H1 (cell line): ENCODE data around the gene THUMPD3. TPM values are rescaled to one million over a fixed set of nuclear protein-coding genes. Genes with fewer than 3 reads are reported as not detected.

Source experiments
- CTCF ChIA-PET: fragments of 300-600 bp; sonication (Branson Sonifier 250); formaldehyde crosslinking; loops from one replicate; lab custom pipeline; 2021; ENCODE audit not compliant: partially characterized antibody; lab: Charles Lee
- POLR2A ChIA-PET: fragments of 300-600 bp; sonication (Branson Sonifier 250); formaldehyde crosslinking; loops from one replicate; lab custom pipeline; 2021; ENCODE audit warnings: inconsistent platforms; ENCODE audit not compliant: partially characterized antibody; lab: Charles Lee
- DNase-seq, 2 experiments: peaks; one replicate each; pipeline versions ENCODE4 v3.0.0 to v3.0.0-alpha.2; 2010 to 2022; ENCODE audit warnings: low spot score in 2 of 2, low read depth in 1 of 2, mixed read lengths in 1 of 2
- FAIRE-seq: peaks from 2 replicates; lab custom pipeline; 2011; peaks lifted over from hg19 to GRCh38; lab: Jason Lieb, UNC
- H2AFZ ChIP-seq: 2 replicates; pipeline ENCODE4 v1.8.1; 2012; ENCODE audit warnings: low read length, inconsistent platforms
- H2AK5ac ChIP-seq: 2 replicates; pipeline ENCODE4 v1.6.1; 2013; ENCODE audit warnings: low read depth, low read length
- H2BK120ac ChIP-seq: replicated peaks from 2 replicates; pipeline ENCODE3; 2013; ENCODE audit warnings: low read depth, low read length, inconsistent platforms
- H2BK12ac ChIP-seq: 2 replicates; pipeline ENCODE4 v1.6.1; 2013; ENCODE audit warnings: low read depth, low read length
- H2BK15ac ChIP-seq: 2 replicates; pipeline ENCODE4 v1.6.1; 2013; ENCODE audit warnings: low read length
- H2BK20ac ChIP-seq: 2 replicates; pipeline ENCODE4 v1.6.1; 2013; ENCODE audit warnings: low read length
- H2BK5ac ChIP-seq: 2 replicates; pipeline ENCODE4 v1.6.1; 2013; ENCODE audit warnings: low read depth, low read length
- H3K14ac ChIP-seq: 2 replicates; pipeline ENCODE4 v1.6.1; 2013; ENCODE audit warnings: inconsistent platforms; ENCODE audit not compliant: insufficient read length
- H3K18ac ChIP-seq: 2 replicates; pipeline ENCODE4 v1.6.1; 2013; ENCODE audit warnings: low read length; ENCODE audit errors: extremely low read depth
- H3K23ac ChIP-seq: 2 replicates; pipeline ENCODE4 v1.6.1; 2013; ENCODE audit warnings: inconsistent platforms; ENCODE audit not compliant: insufficient read length
- H3K23me2 ChIP-seq: 2 replicates; pipeline ENCODE4 v1.6.1; 2013; ENCODE audit warnings: low read depth, low read length
- H3K27ac ChIP-seq: 2 replicates; pipeline ENCODE4 v1.6.1; 2011; ENCODE audit warnings: low read depth, low read length, inconsistent platforms
- H3K27me3 ChIP-seq, 4 experiments: replicated peaks in 1 of 4; 1 replicate in 1 of 4; 2 replicates in 3 of 4; pipeline versions ENCODE4 v1.6.1 to v1.8.1; 2011 to 2013; ENCODE audit warnings: low read length in 3 of 4, mild to moderate bottlenecking in 3 of 4, inconsistent platforms in 2 of 4, mixed read lengths in 2 of 4, moderate library complexity in 1 of 4; ENCODE audit not compliant: control insufficient read depth in 3 of 4, insufficient read depth in 3 of 4; ENCODE audit errors: extremely low read depth in 1 of 4
- H3K36me3 ChIP-seq, 4 experiments: 2 replicates each; pipeline versions ENCODE4 v1.6.1 to v1.8.1; 2011 to 2013; ENCODE audit warnings: mild to moderate bottlenecking in 4 of 4, low read length in 3 of 4, moderate library complexity in 2 of 4, control low read depth in 1 of 4, inconsistent platforms in 1 of 4; ENCODE audit not compliant: insufficient read depth in 4 of 4, control insufficient read depth in 2 of 4
- H3K4ac ChIP-seq: replicated peaks from 2 replicates; pipeline ENCODE3; 2013; ENCODE audit warnings: low read length, low read depth, mixed read lengths, inconsistent platforms; ENCODE audit not compliant: insufficient read length
- H3K4me1 ChIP-seq, 4 experiments: replicated peaks in 1 of 4; 1 replicate in 1 of 4; 2 replicates in 3 of 4; pipeline versions ENCODE4 v1.6.1 to v1.8.1; 2011 to 2013; ENCODE audit warnings: low read length in 3 of 4, inconsistent platforms in 2 of 4, mixed read lengths in 1 of 4; ENCODE audit not compliant: insufficient read depth in 4 of 4, control insufficient read depth in 3 of 4
- H3K4me2 ChIP-seq, 2 experiments: 2 replicates each; pipeline versions ENCODE4 v1.6.1 to v1.8.1; 2011 to 2013; ENCODE audit warnings: low read depth in 2 of 2, low read length in 2 of 2, control low read depth in 1 of 2, inconsistent platforms in 1 of 2, mild to moderate bottlenecking in 1 of 2; ENCODE audit not compliant: insufficient read depth in 1 of 2
- H3K4me3 ChIP-seq, 4 experiments: fragments of 200-600, 300-600 bp in 1 of 4; sonication (generic), shearing (Covaris generic), sonication (Bioruptor Twin) in 1 of 4; 2 replicates each; pipeline versions ENCODE4 v1.5.1 to v1.8.1; 2011 to 2016; ENCODE audit warnings: low read length in 4 of 4, low read depth in 3 of 4, control low read depth in 2 of 4, inconsistent platforms in 2 of 4, mild to moderate bottlenecking in 2 of 4, mixed read lengths in 1 of 4, moderate library complexity in 1 of 4; ENCODE audit not compliant: insufficient read depth in 2 of 4; ENCODE audit errors: extremely low read depth in 1 of 4
- H3K56ac ChIP-seq: replicated peaks from 2 replicates; pipeline ENCODE3; 2013; ENCODE audit warnings: low read depth, mild to moderate bottlenecking, mixed read lengths, low read length, inconsistent platforms; ENCODE audit not compliant: insufficient read length
- H3K79me1 ChIP-seq: 2 replicates; pipeline ENCODE4 v1.6.1; 2013; ENCODE audit warnings: low read depth, low read length, control low read depth
- H3K79me2 ChIP-seq, 2 experiments: 2 replicates each; pipeline versions ENCODE4 v1.6.1 to v1.8.1; 2012 to 2013; ENCODE audit warnings: low read length in 2 of 2, mild to moderate bottlenecking in 2 of 2, inconsistent platforms in 1 of 2; ENCODE audit not compliant: insufficient read depth in 2 of 2, control insufficient read depth in 1 of 2
- H3K9ac ChIP-seq, 4 experiments: replicated peaks in 1 of 4; 1 replicate in 1 of 4; 2 replicates in 3 of 4; pipeline versions ENCODE4 v1.6.1 to v1.8.1; 2011 to 2013; ENCODE audit warnings: low read depth in 3 of 4, low read length in 3 of 4, control low read depth in 2 of 4, mild to moderate bottlenecking in 2 of 4, moderate library complexity in 2 of 4, inconsistent platforms in 1 of 4; ENCODE audit errors: extremely low read depth in 1 of 4
- H3K9me3 ChIP-seq, 2 experiments: 2 replicates each; pipeline versions ENCODE4 v1.6.1 to v1.8.1; 2012 to 2013; ENCODE audit warnings: mild to moderate bottlenecking in 2 of 2, moderate library complexity in 2 of 2, control low read depth in 1 of 2, inconsistent platforms in 1 of 2, low read depth in 1 of 2, low read length in 1 of 2, mixed read lengths in 1 of 2; ENCODE audit not compliant: insufficient read depth in 2 of 2
- H4K20me1 ChIP-seq, 2 experiments: replicated peaks in 1 of 2; 2 replicates each; pipeline versions ENCODE3 to v1.8.1; 2011 to 2013; ENCODE audit warnings: inconsistent platforms in 2 of 2, low read length in 2 of 2, mild to moderate bottlenecking in 1 of 2; ENCODE audit not compliant: insufficient read depth in 2 of 2, control insufficient read depth in 1 of 2
- H4K5ac ChIP-seq: 2 replicates; pipeline ENCODE4 v1.6.1; 2013; ENCODE audit warnings: low read length, low read depth, mixed read lengths, inconsistent platforms; ENCODE audit not compliant: insufficient read length
- H4K8ac ChIP-seq: 2 replicates; pipeline ENCODE4 v1.8.0; 2013; ENCODE audit warnings: mild to moderate bottlenecking, moderate library complexity, low read length, inconsistent platforms; ENCODE audit not compliant: insufficient read depth; ENCODE audit errors: extremely low read depth
- H4K91ac ChIP-seq: replicated peaks from 2 replicates; pipeline ENCODE3; 2013; ENCODE audit warnings: low read length, mixed read lengths, inconsistent platforms; ENCODE audit not compliant: insufficient read length
- ATF2 ChIP-seq: IDR thresholded peaks from 2 replicates; pipeline ENCODE4 v1.6.1; 2012; ENCODE audit warnings: low read length, inconsistent platforms
- MAX ChIP-seq: IDR thresholded peaks from 2 replicates; pipeline ENCODE4 v1.6.1; 2012; ENCODE audit warnings: inconsistent platforms
- TAF7 ChIP-seq: optimal IDR thresholded peaks from 2 replicates; pipeline ENCODE3; 2011; ENCODE audit warnings: low read depth, mild to moderate bottlenecking, inconsistent platforms, low read length, moderate library complexity, borderline replicate concordance
- WGBS, 2 experiments: shearing (Covaris generic) in 1 of 2; methylation state at CpG; one replicate each; pipeline versions ENCODE4 v1.1.6 to v1.1.7; 2013 to 2015; ENCODE audit warnings: low lambda C conversion rate in 2 of 2, mixed read lengths in 2 of 2, inconsistent platforms in 1 of 2, low coverage in 1 of 2, missing lambda C conversion rate in 1 of 2; ENCODE audit not compliant: insufficient replicate concordance in 2 of 2, insufficient coverage in 1 of 2, insufficient read length in 1 of 2; ENCODE audit errors: extremely low coverage in 1 of 2, missing lambda C conversion rate in 1 of 2; 5-methylcytosine and 5-hydroxymethylcytosine counted together
- polyA plus RNA-seq, 7 experiments: library from polyadenylated mRNA; depleted of rRNA in 3 of 7; stranded (reverse) in 5 of 7; unstranded in 2 of 7; fragments of >200 nt in 5 of 7; fragments of 200-250 nt in 2 of 7; gene quantifications; 1 replicate in 5 of 7; 2 replicates in 1 of 7; 4 replicates in 1 of 7; pipeline versions ENCODE4 v1.2.1 to v1.2.3, GENCODE V29; 2011 to 2013; ENCODE audit warnings: missing spikeins in 2 of 7, mixed read lengths in 2 of 7
- total RNA-seq: library from RNA; stranded (reverse); fragmentation: NEBNext Ultra II Directional; extraction: Animal tissue kit (Norgen Biotek cat#: 25700); gene quantifications from 2 replicates; pipeline ENCODE4 v1.2.1, GENCODE V29; 2021

The THUMPD3 gene
- total and polyA plus RNA-seq, 2 of the 8 experiments (the other 6 are each of a cell fraction or from before 2014, with no cell fraction given), result 26.7 to 68.9 TPM

GRCh38 chr3:9345041-9345440 is 17.8 kb upstream of the THUMPD3 start:
- H3K27me3 ChIP-seq, result no peaks in the 10 kb centered on the region
- H2AFZ ChIP-seq, result no peak overlapping the region
- H3K79me1 ChIP-seq, result no peaks in the 10 kb centered on the region
- no peak overlapping the region for H2BK120ac ChIP-seq
- H4K20me1 ChIP-seq, result no peaks in the 10 kb centered on the region
- H3K9me3 ChIP-seq, result no peaks in the 10 kb centered on the region
- H3K4me2 ChIP-seq, result no peak overlapping the region
- H3K27ac ChIP-seq, result no peak overlapping the region
- no peak overlapping the region for H3K14ac ChIP-seq
- ChIA-PET CTCF (interaction anchor here (0.8 kb wide), 1 partner anchor 207 kb away, joined by 3 read pairs; no protein-coding TSS in a partner anchor), POLR2A (no interaction called here)
- no peak overlapping the region for H3K4me3 ChIP-seq
- H2BK20ac ChIP-seq, result no peak overlapping the region
- no peak overlapping the region for H2BK15ac ChIP-seq
- H4K91ac ChIP-seq, result no peak overlapping the region
- H3K4ac ChIP-seq, result no peak overlapping the region
- H2BK12ac ChIP-seq, result no peak overlapping the region
- no peaks in the 10 kb centered on the region for H3K36me3 ChIP-seq
- no peaks in the 10 kb centered on the region for H3K23me2 ChIP-seq
- H3K9ac ChIP-seq, result no peak overlapping the region
- no peak for FAIRE-seq
- H2BK5ac ChIP-seq, result no peak overlapping the region
- no peak for DNase-seq
- H3K79me2 ChIP-seq, result no peaks in the 10 kb centered on the region
- WGBS, 2 experiments, result 9% methylated on average over 1 of the region's 1 CpG; no CpG with 5 or more reads in 1 of the 2 experiments
- no peak overlapping the region for H3K56ac ChIP-seq
- H2AK5ac ChIP-seq, result no peak overlapping the region
- H3K18ac ChIP-seq, result no peak overlapping the region
- no peak for TF ChIP-seq ATF2
- no peak for TF ChIP-seq MAX
- no peak for TF ChIP-seq TAF7
- H4K8ac ChIP-seq, result no peak overlapping the region
- no peak overlapping the region for H3K23ac ChIP-seq
- peaks cover 0 to 2% (median under 1%) of the 10 kb centered on the region in 4 experiments; a peak in 3 of 7 replicates for H3K4me1 ChIP-seq
- H4K5ac ChIP-seq, result no peak overlapping the region
